IMR-90 (cell line): ENCODE data around the gene RAB1B. TPM values are rescaled to one million over a fixed set of nuclear protein-coding genes. Genes with fewer than 3 reads are reported as not detected.

Experiments
- ATAC-seq: fragments of 200-7000 bp; cut with Tn5 transposase; 2 replicates; pipeline ENCODE4 v1.9.1; 2020; ENCODE audit warnings: low read depth, mild to moderate bottlenecking, moderate library complexity
- BruUV-seq: library from RNA; stranded (reverse); fragments of 400-500 nt; replicated peaks from 2 replicates; lab custom pipeline; 2021; lab: Mats Ljungman, UMichigan
- CTCF ChIA-PET: fragments of 300-600 bp; formaldehyde crosslinking; extraction: SDS; loops from one replicate; lab custom pipeline; 2021; ENCODE audit warnings: antibody characterized with exemption; lab: Yijun Ruan, JAX
- POLR2A ChIA-PET: fragments of 300-600 bp; sonication (Branson Sonifier 250); formaldehyde crosslinking; loops from one replicate; lab custom pipeline; 2022; ENCODE audit warnings: antibody characterized with exemption; ENCODE audit not compliant: unreplicated experiment; lab: Charles Lee
- DNase-seq: peaks from one replicate; pipeline ENCODE4 v3.0.0; 2013
- H2AFZ ChIP-seq: replicated peaks from 2 replicates; pipeline ENCODE3; 2013; ENCODE audit warnings: low read length, mild to moderate bottlenecking; ENCODE audit not compliant: poor library complexity
- H2AK5ac ChIP-seq: 2 replicates; pipeline ENCODE4 v1.6.1; 2013; ENCODE audit warnings: low read depth, low read length, inconsistent platforms
- H2AK9ac ChIP-seq: replicated peaks from 2 replicates; pipeline ENCODE3; 2013; ENCODE audit warnings: mild to moderate bottlenecking, low read depth, low read length, moderate library complexity; ENCODE audit not compliant: poor library complexity
- H2BK120ac ChIP-seq: 2 replicates; pipeline ENCODE4 v1.6.1; 2013; ENCODE audit warnings: low read depth, low read length, inconsistent platforms
- H2BK15ac ChIP-seq: 3 replicates; pipeline ENCODE4 v1.6.1; 2013; ENCODE audit warnings: low read depth, low read length, inconsistent platforms
- H2BK20ac ChIP-seq: 2 replicates; pipeline ENCODE4 v1.6.1; 2013; ENCODE audit warnings: low read depth, mild to moderate bottlenecking, inconsistent platforms, low read length, moderate library complexity
- H2BK5ac ChIP-seq: 2 replicates; pipeline ENCODE4 v1.6.1; 2013; ENCODE audit warnings: mild to moderate bottlenecking, low read depth, low read length, inconsistent platforms; ENCODE audit not compliant: poor library complexity, severe bottlenecking
- H3K14ac ChIP-seq: replicated peaks from 2 replicates; pipeline ENCODE4 v1.6.1; 2013; ENCODE audit warnings: low read depth, low read length, inconsistent platforms
- H3K18ac ChIP-seq: 2 replicates; pipeline ENCODE4 v1.6.1; 2013; ENCODE audit warnings: low read depth, low read length, control low read depth
- H3K23ac ChIP-seq: 2 replicates; pipeline ENCODE4 v1.6.1; 2013; ENCODE audit warnings: low read depth, low read length, inconsistent platforms
- H3K27ac ChIP-seq: 2 replicates; pipeline ENCODE4 v1.5.1; 2013; ENCODE audit warnings: mild to moderate bottlenecking, control low read depth, low read length; ENCODE audit not compliant: insufficient read depth
- H3K27me3 ChIP-seq: 2 replicates; pipeline ENCODE4 v1.6.1; 2013; ENCODE audit warnings: low read length; ENCODE audit not compliant: control insufficient read depth, insufficient read depth
- H3K36me3 ChIP-seq: 2 replicates; pipeline ENCODE4 v1.6.1; 2013; ENCODE audit warnings: low read length, mixed read lengths; ENCODE audit not compliant: control insufficient read depth, insufficient read depth
- H3K4ac ChIP-seq: 2 replicates; pipeline ENCODE4 v1.6.1; 2013; ENCODE audit warnings: low read depth, low read length, inconsistent platforms
- H3K4me1 ChIP-seq: 2 replicates; pipeline ENCODE4 v1.6.1; 2013; ENCODE audit warnings: low read length, mixed read lengths; ENCODE audit not compliant: control insufficient read depth, insufficient read depth
- H3K4me2 ChIP-seq: 2 replicates; pipeline ENCODE4 v1.6.1; 2013; ENCODE audit warnings: low read depth, mild to moderate bottlenecking, control low read depth, low read length, moderate library complexity
- H3K4me3 ChIP-seq: 2 replicates; pipeline ENCODE4 v1.5.1; 2013; ENCODE audit warnings: low read depth, mild to moderate bottlenecking, control low read depth, low read length, moderate library complexity; ENCODE audit not compliant: insufficient read depth
- H3K56ac ChIP-seq: 2 replicates; pipeline ENCODE4 v1.6.1; 2013; ENCODE audit warnings: low read length, inconsistent platforms; ENCODE audit not compliant: insufficient read depth; ENCODE audit errors: extremely low read depth
- H3K79me1 ChIP-seq, 2 experiments: 2 replicates each; pipeline ENCODE4 v1.6.1; 2013; ENCODE audit warnings: low read length in 2 of 2, inconsistent platforms in 1 of 2, low read depth in 1 of 2
- H3K9ac ChIP-seq: 2 replicates; pipeline ENCODE4 v1.6.1; 2013; ENCODE audit warnings: low read depth, low read length, control low read depth
- H3K9me1 ChIP-seq: 2 replicates; pipeline ENCODE4 v1.6.1; 2013; ENCODE audit warnings: low read length, inconsistent platforms; ENCODE audit not compliant: insufficient read depth
- H3K9me3 ChIP-seq: 2 replicates; pipeline ENCODE4 v1.6.1; 2013; ENCODE audit warnings: low read length; ENCODE audit not compliant: control insufficient read depth, insufficient read depth
- H4K20me1 ChIP-seq: 2 replicates; pipeline ENCODE4 v1.6.1; 2013; ENCODE audit warnings: low read length, inconsistent platforms; ENCODE audit not compliant: insufficient read depth
- H4K5ac ChIP-seq: 2 replicates; pipeline ENCODE4 v1.6.1; 2013; ENCODE audit warnings: mild to moderate bottlenecking, low read depth, low read length, control low read depth
- H4K8ac ChIP-seq, 2 experiments: 2 replicates each; pipeline ENCODE4 v1.6.1; 2013; ENCODE audit warnings: low read depth in 2 of 2, low read length in 2 of 2, control low read depth in 1 of 2, inconsistent platforms in 1 of 2
- H4K91ac ChIP-seq: 2 replicates; pipeline ENCODE4 v1.6.1; 2013; ENCODE audit warnings: low read depth, low read length, inconsistent platforms; ENCODE audit not compliant: insufficient read depth
- MAZ ChIP-seq: IDR thresholded peaks from 2 replicates; pipeline ENCODE4 v1.6.1; 2012; ENCODE audit warnings: low read depth, mild to moderate bottlenecking, low read length, improper control_type of control experiment, moderate library complexity, borderline replicate concordance
- MXI1 ChIP-seq: IDR thresholded peaks from 2 replicates; pipeline ENCODE4 v1.6.1; 2012; ENCODE audit warnings: low read depth, mild to moderate bottlenecking, low read length, moderate library complexity, borderline replicate concordance
- NFE2L2 ChIP-seq: fragments of 150-350 bp; IDR thresholded peaks from 2 replicates; pipeline ENCODE4 v1.6.1; 2016; ENCODE audit warnings: low read depth, mild to moderate bottlenecking, low read length
- RAD21 ChIP-seq: IDR thresholded peaks from 2 replicates; pipeline ENCODE4 v1.6.1; 2012; ENCODE audit warnings: low read length, improper control_type of control experiment
- RCOR1 ChIP-seq: IDR thresholded peaks from 2 replicates; pipeline ENCODE4 v1.6.1; 2012; ENCODE audit warnings: mild to moderate bottlenecking, low read length, improper control_type of control experiment; ENCODE audit not compliant: insufficient replicate concordance
- dilution Hi-C: fragments of 300-500 bp; cut with HindIII; formaldehyde crosslinking; loops from one replicate; pipeline ENCODE4 v1.14.3; 2018; ENCODE audit warnings: low sequenced_read_pairs; ENCODE audit not compliant: unreplicated experiment
- in situ Hi-C: fragments of 300-500 bp; cut with MboI; formaldehyde crosslinking; loops from 3 replicates; pipeline ENCODE4 v1.14.3; 2019; ENCODE audit warnings: low sequenced_read_pairs, inconsistent platforms, mixed read lengths
- intact Hi-C: fragments of 100-400 bp; cut with micrococcal nuclease; formaldehyde crosslinking; loops from 2 replicates; pipeline ENCODE4 v1.10.0; 2022
- polyA plus RNA-seq, 3 experiments: library from polyadenylated mRNA; depleted of rRNA; stranded (reverse); fragments of >200 nt; gene quantifications; 2 replicates each; pipeline ENCODE4 v1.2.3, GENCODE V29; 2012; ENCODE audit warnings: low replicate concordance in 1 of 3
- total RNA-seq: library from RNA; depleted of rRNA; stranded (reverse); fragments of >200 nt; gene quantifications from 2 replicates; pipeline ENCODE4 v1.2.3, GENCODE V29; 2012

The RAB1B gene
- total and polyA plus RNA-seq, 2 of the 4 experiments (the other 2 are of a cell fraction), result 83.7 to 248 TPM

- Histone ChIP-seq H4K8ac (no peak overlapping the region), H2BK20ac (no peak overlapping the region), H2AK5ac (no peak overlapping the region), H3K27me3 (no peaks in the 10 kb centered on the region), H3K56ac (no peak overlapping the region), H3K4ac (no peak overlapping the region), H3K14ac (no peak overlapping the region), H3K23ac (no peak overlapping the region), H3K9ac (no peak overlapping the region), H3K79me1 (peaks cover 0 to 2% of the 10 kb centered on the region in 2 experiments; a peak in 1 of 4 replicates), H2BK15ac (no peak overlapping the region), H2AFZ (no peak overlapping the region), H3K9me1 (no peaks in the 10 kb centered on the region; the same call in 1 of the 2 replicates), H4K5ac (no peak overlapping the region), H2BK5ac (no peak overlapping the region), H2BK120ac (no peak overlapping the region), H3K27ac (no peak overlapping the region), H3K4me3 (no peak overlapping the region), H3K18ac (no peak overlapping the region), H3K4me2 (no peak overlapping the region), H3K4me1 (no peaks in the 10 kb centered on the region), H4K91ac (no peak overlapping the region), H2AK9ac (no peak overlapping the region), H4K20me1 (peaks cover 7% of the 10 kb centered on the region), H3K9me3 (no peaks in the 10 kb centered on the region), H3K36me3 (peaks cover 26% of the 10 kb centered on the region)
- CTCF ChIA-PET, result no interaction called here
- TF ChIP-seq MAZ (no peak), NFE2L2 (no peak), RCOR1 (no peak), MXI1 (no peak), RAD21 (no peak)
- no peak for DNase-seq
- in situ Hi-C loops, result no loop called here
- POLR2A ChIA-PET, result no interaction called here
- dilution Hi-C loops, result no loop called here
- no TSS peak for BruUV-seq
- intact Hi-C loops, result no loop called here
- no peak for ATAC-seq
Measured at GRCh38 chr11:66226101-66226500, 42.3 kb upstream of the RAB1B start.
